Measurements from ENCODE around the gene CCDC154. TPM values are rescaled to one million over a fixed set of nuclear protein-coding genes. Genes with fewer than 3 reads are reported as not detected.

The CCDC154 gene
- total and polyA plus RNA-seq, 9 of the 15 experiments (the other 6 are each of a cell fraction or from before 2014, with no cell fraction given) = 0.15 to 1.4 (median 0.20) TPM; not detected in 5

DNA sequence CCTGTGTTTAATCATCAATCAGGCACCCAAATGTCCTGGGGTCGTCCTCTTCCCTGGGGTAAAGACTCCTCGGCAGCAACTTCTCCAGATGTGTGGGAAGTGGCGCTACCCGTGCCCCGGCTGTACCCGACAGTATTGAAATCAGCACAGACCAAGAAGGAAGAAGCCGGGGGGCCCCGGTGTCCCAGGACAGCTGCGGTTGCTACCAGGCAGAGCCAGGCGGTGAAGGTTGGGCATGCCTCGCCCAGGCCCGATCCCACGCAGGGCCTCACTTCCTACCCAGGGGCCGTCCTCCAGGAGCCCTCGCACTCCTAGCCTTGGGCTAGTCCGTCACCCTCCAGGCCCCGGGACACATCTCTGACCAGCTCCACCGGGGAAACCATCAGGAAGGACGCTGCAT is 9.0 kb upstream of the CCDC154 start (continued):
- TF ChIP-seq, protein P1, sequence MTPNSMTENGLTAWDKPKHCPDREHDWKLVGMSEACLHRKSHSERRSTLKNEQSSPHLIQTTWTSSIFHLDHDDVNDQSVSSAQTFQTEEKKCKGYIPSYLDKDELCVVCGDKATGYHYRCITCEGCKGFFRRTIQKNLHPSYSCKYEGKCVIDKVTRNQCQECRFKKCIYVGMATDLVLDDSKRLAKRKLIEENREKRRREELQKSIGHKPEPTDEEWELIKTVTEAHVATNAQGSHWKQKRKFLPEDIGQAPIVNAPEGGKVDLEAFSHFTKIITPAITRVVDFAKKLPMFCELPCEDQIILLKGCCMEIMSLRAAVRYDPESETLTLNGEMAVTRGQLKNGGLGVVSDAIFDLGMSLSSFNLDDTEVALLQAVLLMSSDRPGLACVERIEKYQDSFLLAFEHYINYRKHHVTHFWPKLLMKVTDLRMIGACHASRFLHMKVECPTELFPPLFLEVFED (CRISPR knock-in tag; conservative IDR thresholded peaks at IDR 0.05) = no peak
- TF ChIP-seq NR2C2 (CRISPR knock-in tag; IDR thresholded peaks at IDR 0.05) (no peak), NR2C2 (tag; IDR thresholded peaks at IDR 0.05) (no peak), MTA1 (IDR thresholded peaks at IDR 0.05; ENCODE audit: borderline replicate concordance) (no peak), ZNF589 (CRISPR knock-in tag; IDR thresholded peaks at IDR 0.05; ENCODE audit: low read depth) (no peak), HMG20A (CRISPR knock-in tag; conservative IDR thresholded peaks at IDR 0.05) (no peak), SRF (CRISPR knock-in tag; IDR thresholded peaks at IDR 0.05) (no peak)
- TF ChIP-seq, protein P2, sequence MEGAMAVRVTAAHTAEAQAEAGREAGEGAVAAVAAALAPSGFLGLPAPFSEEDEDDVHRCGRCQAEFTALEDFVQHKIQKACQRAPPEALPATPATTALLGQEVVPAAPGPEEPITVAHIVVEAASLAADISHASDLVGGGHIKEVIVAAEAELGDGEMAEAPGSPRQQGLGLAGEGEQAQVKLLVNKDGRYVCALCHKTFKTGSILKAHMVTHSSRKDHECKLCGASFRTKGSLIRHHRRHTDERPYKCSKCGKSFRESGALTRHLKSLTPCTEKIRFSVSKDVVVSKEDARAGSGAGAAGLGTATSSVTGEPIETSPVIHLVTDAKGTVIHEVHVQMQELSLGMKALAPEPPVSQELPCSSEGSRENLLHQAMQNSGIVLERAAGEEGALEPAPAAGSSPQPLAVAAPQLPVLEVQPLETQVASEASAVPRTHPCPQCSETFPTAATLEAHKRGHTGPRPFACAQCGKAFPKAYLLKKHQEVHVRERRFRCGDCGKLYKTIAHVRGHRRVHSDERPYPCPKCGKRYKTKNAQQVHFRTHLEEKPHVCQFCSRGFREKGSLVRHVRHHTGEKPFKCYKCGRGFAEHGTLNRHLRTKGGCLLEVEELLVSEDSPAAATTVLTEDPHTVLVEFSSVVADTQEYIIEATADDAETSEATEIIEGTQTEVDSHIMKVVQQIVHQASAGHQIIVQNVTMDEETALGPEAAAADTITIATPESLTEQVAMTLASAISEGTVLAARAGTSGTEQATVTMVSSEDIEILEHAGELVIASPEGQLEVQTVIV (CRISPR knock-in tag; IDR thresholded peaks at IDR 0.05; ENCODE audit: borderline replicate concordance) = no peak
